Astrocyte of the spinal cord (primary cell): ENCODE data around the gene KLF9.
"Not testable (repeated sequence)": the region's sequence is repeated elsewhere in the genome, so short reads cannot be mapped to it uniquely, and the experiment has no call there.

Source experiments
- DNase-seq: peaks from one replicate; pipeline ENCODE4 v3.0.0; 2011; ENCODE audit warnings: low read depth, low spot score
- H3K4me3 ChIP-seq: 2 replicates; pipeline ENCODE4 v1.5.1; 2011; ENCODE audit warnings: low read depth, mild to moderate bottlenecking, low read length, moderate library complexity
- CTCF ChIP-seq: IDR thresholded peaks from 2 replicates; pipeline ENCODE4 v1.5.1; 2012; ENCODE audit warnings: low read depth, mild to moderate bottlenecking, low read length, inconsistent platforms
- in situ Hi-C: cut with HindIII; loops from 2 replicates; pipeline ENCODE4 v1.10.0; 2017; ENCODE audit warnings: low sequenced_read_pairs

Gene KLF9

GRCh38 chr9:70406434-70406862 is 8.0 kb downstream of the KLF9 start:
- in situ Hi-C loops, result no loop called here
- peak; percentile 52 for DNase-seq
- H3K4me3 ChIP-seq, result peak overlapping the region; percentile 10
- no peak for TF ChIP-seq CTCF

- no peak for TF ChIP-seq CTCF
- no peak overlapping the region for H3K4me3 ChIP-seq
- DNase-seq, result no peak
- in situ Hi-C loops, result no loop called here
Observed at GRCh38 chr9:70405808-70406433, 8.5 kb downstream of the KLF9 start.

- no peak overlapping the region for H3K4me3 ChIP-seq
- TF ChIP-seq CTCF, result no peak
- no peak for DNase-seq
- in situ Hi-C loops, result no loop called here
Observed at GRCh38 chr9:70404261-70404660, 10.2 kb downstream of the KLF9 start.

- H3K4me3 ChIP-seq, result no peak overlapping the region
- in situ Hi-C loops, result no loop called here
- peak; percentile 50 for DNase-seq
- TF ChIP-seq CTCF, result no peak
Observed at GRCh38 chr9:70403618-70404025, 10.8 kb downstream of the KLF9 start.

GRCh38 chr9:70403166-70403565 is 11.3 kb downstream of the KLF9 start:
- DNase-seq, result no peak
- in situ Hi-C loops, result no loop called here
- H3K4me3 ChIP-seq, result no peak overlapping the region
- no peak for TF ChIP-seq CTCF

GRCh38 chr9:70402213-70402612 is 12.2 kb downstream of the KLF9 start:
- no peak for DNase-seq
- H3K4me3 ChIP-seq, result no peak overlapping the region
- TF ChIP-seq CTCF, result no peak
- in situ Hi-C loops, result no loop called here

- DNase-seq, H3K4me3 ChIP-seq, in situ Hi-C loops: not testable (repeated sequence)
Observed at GRCh38 chr9:70401241-70401640, 13.2 kb downstream of the KLF9 start.
